Fibroblast of upper back skin (primary cell): Measurements from ENCODE around the gene ZNF138.
A peak's percentile ranks its signal among the peaks of the same experiment; 100 is the strongest.
"Not testable (repeated sequence)": the region's sequence is repeated elsewhere in the genome, so short reads cannot be mapped to it uniquely, and the experiment has no call there.

ENCODE experiments used
- DNase-seq: peaks from one replicate; pipeline ENCODE4 v3.0.0-alpha.2; 2013

ZNF138 gene

GRCh38 chr7:64839910-64840309, 45.7 kb downstream of the ZNF138 start:
- DNase-seq = no peak

GRCh38 chr7:64849250-64849923, 55.2 kb downstream of the ZNF138 start:
- peak; percentile 1 for DNase-seq

GRCh38 chr7:64849924-64850499, 55.8 kb downstream of the ZNF138 start:
- DNase-seq = no peak

- no peak for DNase-seq
These were observed 59.5 kb downstream of the ZNF138 start for GRCh38 chr7:64853679-64854078.

- DNase-seq = no peak
These were observed 60.7 kb downstream of the ZNF138 start for GRCh38 chr7:64854969-64855368.

- DNase-seq = no peak
These were observed 68.8 kb downstream of the ZNF138 start for GRCh38 chr7:64863021-64863420.

- not testable (repeated sequence) for DNase-seq
These were observed 69.3 kb downstream of the ZNF138 start for GRCh38 chr7:64863530-64863929.

GRCh38 chr7:64863969-64864368, 69.7 kb downstream of the ZNF138 start:
- no peak for DNase-seq

GRCh38 chr7:64867863-64868440, 73.7 kb downstream of the ZNF138 start:
- DNase-seq = no peak

GRCh38 chr7:64868499-64868898, 74.3 kb downstream of the ZNF138 start:
- no peak for DNase-seq

GRCh38 chr7:64869121-64869725, 75.0 kb downstream of the ZNF138 start:
- DNase-seq = no peak

GRCh38 chr7:64869912-64870562, 75.8 kb downstream of the ZNF138 start:
- no peak for DNase-seq

GRCh38 chr7:64870656-64871055, 76.4 kb downstream of the ZNF138 start:
- DNase-seq = no peak

- no peak for DNase-seq
These were observed 77.5 kb downstream of the ZNF138 start for GRCh38 chr7:64871761-64872160.

GRCh38 chr7:64872351-64873154, 78.3 kb downstream of the ZNF138 start:
- no peak for DNase-seq

- no peak for DNase-seq
These were observed 78.9 kb downstream of the ZNF138 start for GRCh38 chr7:64873155-64873500.

- DNase-seq = no peak
These were observed 79.3 kb downstream of the ZNF138 start for GRCh38 chr7:64873517-64873916.

- DNase-seq = no peak
These were observed 79.9 kb downstream of the ZNF138 start for GRCh38 chr7:64874114-64874513.

- no peak for DNase-seq
These were observed 80.5 kb downstream of the ZNF138 start for GRCh38 chr7:64874562-64875250.

- no peak for DNase-seq
These were observed 81.0 kb downstream of the ZNF138 start for GRCh38 chr7:64875258-64875657.

- no peak for DNase-seq
These were observed 81.6 kb downstream of the ZNF138 start for GRCh38 chr7:64875658-64876406.
